ENCODE data around the gene SKP1.

GRCh38 chr5:134176511-134177368 lies at the start of gene SKP1:
- TF ChIP-seq, protein P1, sequence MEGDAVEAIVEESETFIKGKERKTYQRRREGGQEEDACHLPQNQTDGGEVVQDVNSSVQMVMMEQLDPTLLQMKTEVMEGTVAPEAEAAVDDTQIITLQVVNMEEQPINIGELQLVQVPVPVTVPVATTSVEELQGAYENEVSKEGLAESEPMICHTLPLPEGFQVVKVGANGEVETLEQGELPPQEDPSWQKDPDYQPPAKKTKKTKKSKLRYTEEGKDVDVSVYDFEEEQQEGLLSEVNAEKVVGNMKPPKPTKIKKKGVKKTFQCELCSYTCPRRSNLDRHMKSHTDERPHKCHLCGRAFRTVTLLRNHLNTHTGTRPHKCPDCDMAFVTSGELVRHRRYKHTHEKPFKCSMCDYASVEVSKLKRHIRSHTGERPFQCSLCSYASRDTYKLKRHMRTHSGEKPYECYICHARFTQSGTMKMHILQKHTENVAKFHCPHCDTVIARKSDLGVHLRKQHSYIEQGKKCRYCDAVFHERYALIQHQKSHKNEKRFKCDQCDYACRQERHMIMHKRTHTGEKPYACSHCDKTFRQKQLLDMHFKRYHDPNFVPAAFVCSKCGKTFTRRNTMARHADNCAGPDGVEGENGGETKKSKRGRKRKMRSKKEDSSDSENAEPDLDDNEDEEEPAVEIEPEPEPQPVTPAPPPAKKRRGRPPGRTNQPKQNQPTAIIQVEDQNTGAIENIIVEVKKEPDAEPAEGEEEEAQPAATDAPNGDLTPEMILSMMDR (conservative IDR thresholded peaks at IDR 0.05; ENCODE audit: low read depth, low read length): no peak
- TF ChIP-seq EZH2phosphoT487 (IDR thresholded peaks at IDR 0.05; ENCODE audit: borderline replicate concordance, low read length): no peak

All from PC-3 (cell line).